Coronary artery (tissue), 2 donors: ENCODE results near the gene CDH4.

Experiments
- DNase-seq: peaks from one replicate; pipeline ENCODE4 v3.0.0-alpha.2; 2017; ENCODE audit warnings: low spot score
- H3K27ac ChIP-seq, 2 donors: fragments of 200-600 bp; sonication (generic); one replicate each; pipeline ENCODE4 v1.5.1; 2016 to 2019
- H3K4me3 ChIP-seq: fragments of 200-600 bp; sonication (generic); 2 replicates; pipeline ENCODE4 v1.5.1; 2016; ENCODE audit warnings: mild to moderate bottlenecking, moderate library complexity
- TF ChIP-seq, protein P1 (sequence below): fragments of 200-600 bp; sonication (generic); IDR thresholded peaks from one replicate; pipeline ENCODE4 v1.5.1; 2019; ENCODE audit warnings: antibody characterized with exemption

Gene CDH4

DNA sequence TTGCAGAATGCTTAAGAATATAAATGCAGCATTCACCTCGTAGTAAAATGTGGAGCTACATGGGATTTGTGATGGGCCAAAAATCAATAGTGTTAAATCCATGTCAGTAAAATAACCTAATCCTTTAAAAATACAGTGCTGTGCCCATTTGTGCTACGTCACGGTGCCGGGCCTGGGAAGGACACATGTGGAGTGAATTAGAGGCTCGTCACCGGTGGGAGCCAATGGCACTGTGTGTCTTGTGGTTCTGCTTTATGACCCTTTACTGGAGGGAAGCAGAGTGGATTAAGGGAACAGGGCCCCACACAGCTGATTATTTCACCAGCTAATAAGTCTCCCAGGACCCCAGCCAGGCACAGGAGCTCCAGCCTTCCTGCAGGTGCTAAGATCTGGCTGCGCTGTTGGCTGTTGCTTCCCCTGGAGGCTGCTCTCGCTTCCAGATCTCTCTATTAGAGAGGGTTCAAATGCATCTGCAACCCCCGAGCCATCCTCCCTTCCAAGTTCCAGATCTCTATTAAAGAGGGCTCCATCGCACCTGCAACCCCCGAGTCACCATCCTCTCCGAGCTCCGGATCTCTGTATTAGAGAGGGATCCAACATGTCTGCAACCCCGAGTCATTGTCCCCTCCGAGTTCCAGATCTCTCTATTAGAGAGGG is 405.8 kb downstream of the CDH4 start:
- no peak for DNase-seq
- TF ChIP-seq, protein P1, sequence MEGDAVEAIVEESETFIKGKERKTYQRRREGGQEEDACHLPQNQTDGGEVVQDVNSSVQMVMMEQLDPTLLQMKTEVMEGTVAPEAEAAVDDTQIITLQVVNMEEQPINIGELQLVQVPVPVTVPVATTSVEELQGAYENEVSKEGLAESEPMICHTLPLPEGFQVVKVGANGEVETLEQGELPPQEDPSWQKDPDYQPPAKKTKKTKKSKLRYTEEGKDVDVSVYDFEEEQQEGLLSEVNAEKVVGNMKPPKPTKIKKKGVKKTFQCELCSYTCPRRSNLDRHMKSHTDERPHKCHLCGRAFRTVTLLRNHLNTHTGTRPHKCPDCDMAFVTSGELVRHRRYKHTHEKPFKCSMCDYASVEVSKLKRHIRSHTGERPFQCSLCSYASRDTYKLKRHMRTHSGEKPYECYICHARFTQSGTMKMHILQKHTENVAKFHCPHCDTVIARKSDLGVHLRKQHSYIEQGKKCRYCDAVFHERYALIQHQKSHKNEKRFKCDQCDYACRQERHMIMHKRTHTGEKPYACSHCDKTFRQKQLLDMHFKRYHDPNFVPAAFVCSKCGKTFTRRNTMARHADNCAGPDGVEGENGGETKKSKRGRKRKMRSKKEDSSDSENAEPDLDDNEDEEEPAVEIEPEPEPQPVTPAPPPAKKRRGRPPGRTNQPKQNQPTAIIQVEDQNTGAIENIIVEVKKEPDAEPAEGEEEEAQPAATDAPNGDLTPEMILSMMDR, result no peak
- Histone ChIP-seq H3K27ac (no peak overlapping the region), H3K4me3 (no peak overlapping the region)

DNA sequence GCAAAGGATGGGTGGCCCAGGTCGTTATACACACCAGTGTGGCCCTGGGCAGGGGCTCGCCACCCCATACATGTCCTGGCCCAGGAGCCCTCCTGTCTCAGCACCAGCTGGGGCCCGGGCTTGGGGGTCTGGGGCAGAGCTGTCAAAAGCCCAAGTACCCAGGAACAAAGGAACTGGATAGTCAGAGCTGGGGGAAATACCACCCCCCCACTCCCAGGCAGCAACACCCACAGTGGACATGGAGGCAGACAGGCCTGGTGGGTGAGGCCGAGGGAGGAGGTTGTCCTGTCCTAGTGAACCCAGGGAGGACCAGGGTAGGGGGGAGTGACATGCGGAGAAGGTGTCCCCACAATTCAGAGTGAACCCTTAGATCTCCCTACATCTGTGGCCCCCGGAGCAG is 406.5 kb downstream of the CDH4 start:
- Histone ChIP-seq H3K4me3 (no peak overlapping the region), H3K27ac (no peak overlapping the region)
- no peak for DNase-seq
- TF ChIP-seq, protein P1, result no peak

DNA sequence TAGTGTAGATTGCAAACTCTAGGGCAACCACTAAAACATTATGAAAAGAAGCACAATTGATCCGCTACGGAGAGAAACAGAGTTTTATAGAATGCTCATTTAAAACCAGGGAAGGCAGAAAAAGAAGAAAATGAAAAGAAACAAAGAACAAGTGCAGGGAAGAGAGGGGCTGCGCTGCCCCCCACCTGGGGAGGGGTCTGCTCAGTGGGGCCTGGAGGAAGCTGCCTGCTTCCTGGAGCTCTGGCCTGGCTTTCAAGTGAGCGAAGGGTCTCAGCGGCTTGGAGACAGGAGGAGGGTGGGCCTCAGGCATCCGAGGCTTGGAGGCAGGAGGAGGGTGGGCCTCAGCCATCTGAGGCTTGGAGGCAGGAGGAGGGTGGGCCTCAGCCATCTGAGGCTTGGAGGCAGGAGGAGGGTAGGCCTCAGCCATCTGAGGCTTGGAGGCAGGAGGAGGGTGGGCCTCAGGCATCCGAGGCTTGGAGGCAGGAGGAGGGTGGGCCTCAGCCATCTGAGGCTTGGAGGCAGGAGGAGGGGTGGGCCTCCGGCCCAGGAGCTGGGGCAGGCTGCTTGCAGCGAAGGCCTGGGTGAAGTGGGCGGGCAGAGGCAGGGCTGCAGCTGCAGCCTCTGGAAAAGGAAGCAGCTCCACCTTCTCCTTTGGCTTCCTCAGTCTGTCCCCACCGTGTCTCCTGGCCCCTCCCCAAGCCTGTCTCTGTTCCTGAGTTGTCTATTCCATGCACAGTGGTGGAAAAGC is 407.4 kb downstream of the CDH4 start:
- TF ChIP-seq, protein P1, result no peak
- no peak for DNase-seq
- Histone ChIP-seq H3K4me3 (no peak overlapping the region), H3K27ac (no peak overlapping the region)

DNA sequence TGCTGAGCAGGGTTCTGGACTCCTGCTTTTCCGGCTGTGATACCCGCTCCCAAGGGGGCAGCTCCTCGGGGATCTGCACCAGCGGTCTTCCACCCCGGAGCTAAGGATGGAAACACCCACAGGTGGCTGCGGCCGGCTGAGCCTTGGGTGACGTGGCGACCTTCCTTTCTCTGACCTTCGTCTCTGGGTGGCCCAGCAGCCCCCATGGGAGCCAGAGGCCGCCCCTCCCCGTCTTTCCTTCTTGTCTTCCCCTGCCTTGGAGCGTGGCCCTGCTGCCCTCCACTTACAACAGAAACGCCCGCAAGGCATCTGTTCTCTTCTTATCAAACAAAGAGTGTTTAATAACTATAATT is 407.9 kb downstream of the CDH4 start:
- no peak for DNase-seq
- H3K27ac ChIP-seq, result no peak overlapping the region
- no peak overlapping the region for H3K4me3 ChIP-seq
- TF ChIP-seq, protein P1, result no peak

DNA sequence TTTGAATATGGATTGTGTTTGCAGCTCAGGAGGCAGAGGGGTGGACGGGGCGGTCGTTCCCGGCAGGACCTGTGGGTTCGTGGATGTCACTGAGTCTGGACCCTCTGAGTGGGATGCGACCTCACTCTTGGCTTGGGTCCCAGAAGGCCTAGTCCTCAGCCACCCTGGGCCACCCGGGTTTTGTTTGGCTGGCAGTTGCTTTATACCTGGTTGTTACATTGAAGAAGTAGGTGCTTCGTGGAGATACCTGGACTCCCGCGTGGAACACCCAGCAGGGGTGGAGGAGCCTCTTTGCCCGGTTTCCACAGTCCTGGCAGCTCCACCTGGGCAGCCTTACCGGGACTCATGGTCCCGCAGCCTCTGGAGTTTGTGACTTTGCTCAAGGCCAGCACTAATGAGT is 408.5 kb downstream of the CDH4 start:
- DNase-seq, result no peak
- no peak overlapping the region for H3K4me3 ChIP-seq
- TF ChIP-seq, protein P1, result no peak
- H3K27ac ChIP-seq, result no peak overlapping the region

DNA sequence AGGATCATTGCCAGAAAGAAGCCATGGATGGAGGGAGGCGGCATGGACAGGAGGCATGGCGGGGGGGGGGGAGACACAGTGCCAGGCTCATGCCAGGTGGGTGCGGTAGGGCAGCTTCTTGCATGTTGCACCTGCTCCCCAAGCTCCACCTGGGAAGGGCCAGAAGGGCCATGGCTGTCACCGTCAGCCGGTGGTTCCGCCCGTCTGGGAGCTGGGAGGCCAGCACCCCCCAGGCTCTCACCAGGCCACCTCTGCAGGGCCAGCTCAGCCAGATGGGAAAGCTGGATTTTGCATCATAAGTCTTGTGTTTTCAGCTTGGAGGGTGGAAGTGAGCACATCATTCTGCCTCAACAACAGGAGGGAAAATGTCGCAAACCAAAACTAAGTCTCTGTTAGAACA is 409.0 kb downstream of the CDH4 start:
- TF ChIP-seq, protein P1, result no peak
- no peak for DNase-seq
- Histone ChIP-seq H3K4me3 (no peak overlapping the region), H3K27ac (no peak overlapping the region)

DNA sequence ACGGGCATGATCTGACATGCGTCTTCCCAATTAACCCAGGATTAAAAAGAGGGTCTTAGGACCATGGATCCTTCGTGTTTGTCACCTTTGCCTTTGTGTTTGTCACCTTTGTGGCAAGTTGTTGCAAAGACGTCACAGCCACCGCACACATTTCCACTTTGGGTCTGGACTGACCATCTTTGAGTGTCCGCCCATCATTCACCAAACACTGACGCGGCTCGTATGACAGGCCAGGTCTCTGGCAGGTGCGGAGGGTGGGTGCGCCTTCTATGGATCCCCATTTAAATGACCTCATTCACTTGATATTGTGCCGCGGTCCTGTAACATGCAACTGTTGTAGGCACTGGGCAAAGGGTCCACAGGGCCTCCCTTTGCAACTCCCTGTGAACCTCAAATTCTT is 409.5 kb downstream of the CDH4 start:
- TF ChIP-seq, protein P1, result no peak
- DNase-seq, result no peak

More for the DNA sequence above, 409.5 kb downstream of the CDH4 start:
- Histone ChIP-seq H3K27ac (no peak overlapping the region), H3K4me3 (no peak overlapping the region)
